GM23338 (cell line): ENCODE data around the gene PECR. TPM values are rescaled to one million over a fixed set of nuclear protein-coding genes. Genes with fewer than 3 reads are reported as not detected.
"Not testable (repeated sequence)": the region's sequence is repeated elsewhere in the genome, so short reads cannot be mapped to it uniquely, and the experiment has no call there.

ENCODE experiments used
- ATAC-seq: fragments of 200-7000 bp; cut with Tn5 transposase; 3 replicates; pipeline ENCODE4 v1.9.1; 2020
- DNase-seq: peaks from one replicate; pipeline ENCODE4 v3.0.0-alpha.2; 2015; ENCODE audit warnings: low spot score
- H2AFZ ChIP-seq: fragments of 200-600 bp; sonication (generic); 2 replicates; pipeline ENCODE4 v1.8.0; 2016; ENCODE audit warnings: antibody characterized with exemption, mild to moderate bottlenecking, moderate library complexity
- H3F3A ChIP-seq: fragments of 200-600 bp; sonication (generic); replicated peaks from 2 replicates; pipeline ENCODE4 v1.8.0; 2017; ENCODE audit warnings: antibody characterized with exemption, mixed run types, low read depth
- H3K27ac ChIP-seq: fragments of 200-600 bp; sonication (generic); 2 replicates; pipeline ENCODE4 v1.6.1; 2016; ENCODE audit warnings: low read depth
- H3K27me3 ChIP-seq: fragments of 200-600 bp; sonication (generic); 2 replicates; pipeline ENCODE4 v1.8.0; 2016; ENCODE audit warnings: mild to moderate bottlenecking, mixed run types, moderate library complexity; ENCODE audit not compliant: insufficient read depth
- H3K36me3 ChIP-seq: fragments of 200-600 bp; sonication (generic); 2 replicates; pipeline ENCODE4 v1.8.0; 2016; ENCODE audit warnings: mild to moderate bottlenecking; ENCODE audit not compliant: insufficient read depth
- H3K4me1 ChIP-seq: fragments of 200-600 bp; sonication (generic); 2 replicates; pipeline ENCODE4 v1.8.0; 2016; ENCODE audit warnings: mild to moderate bottlenecking, moderate library complexity; ENCODE audit not compliant: insufficient read depth
- H3K4me2 ChIP-seq: fragments of 200-600 bp; sonication (generic); 2 replicates; pipeline ENCODE4 v1.7.1; 2017; ENCODE audit warnings: mixed run types
- H3K4me3 ChIP-seq: fragments of 200-600 bp; sonication (generic); 2 replicates; pipeline ENCODE4 v1.6.1; 2016; ENCODE audit warnings: mixed run types
- H3K79me2 ChIP-seq: fragments of 200-600 bp; sonication (generic); replicated peaks from 2 replicates; pipeline ENCODE4 v1.8.0; 2017; ENCODE audit warnings: mild to moderate bottlenecking; ENCODE audit not compliant: insufficient read depth
- H3K9me2 ChIP-seq: fragments of 200-600 bp; sonication (generic); 2 replicates; pipeline ENCODE4 v1.8.0; 2017; ENCODE audit not compliant: insufficient read depth
- H4K20me1 ChIP-seq: fragments of 200-600 bp; sonication (generic); replicated peaks from 2 replicates; pipeline ENCODE4 v1.8.0; 2017; ENCODE audit warnings: mild to moderate bottlenecking; ENCODE audit not compliant: insufficient read depth
- H3K27ac Mint-ChIP-seq: 2 replicates; pipeline ENCODE4 v1.8.0; 2020; ENCODE audit warnings: inconsistent platforms, mild to moderate bottlenecking, moderate library complexity, mixed read lengths
- H3K27me3 Mint-ChIP-seq: 3 replicates; pipeline ENCODE4 v1.8.0; 2022; ENCODE audit warnings: low read depth, mild to moderate bottlenecking, moderate library complexity, mixed read lengths, inconsistent platforms; ENCODE audit not compliant: insufficient read depth, poor library complexity
- H3K36me3 Mint-ChIP-seq: 3 replicates; pipeline ENCODE4 v1.8.0; 2021; ENCODE audit warnings: low read depth, mild to moderate bottlenecking, inconsistent platforms, moderate library complexity, mixed read lengths
- H3K4me1 Mint-ChIP-seq: 3 replicates; pipeline ENCODE4 v1.8.0; 2020; ENCODE audit warnings: mild to moderate bottlenecking, inconsistent platforms, mixed read lengths
- H3K4me3 Mint-ChIP-seq: 3 replicates; pipeline ENCODE4 v1.8.0; 2021; ENCODE audit warnings: moderate library complexity, mild to moderate bottlenecking, inconsistent platforms, mixed read lengths
- H3K9me3 Mint-ChIP-seq: 3 replicates; pipeline ENCODE4 v1.8.0; 2020; ENCODE audit warnings: moderate library complexity, mild to moderate bottlenecking, inconsistent platforms, mixed read lengths
- EZH2phosphoT487 ChIP-seq: fragments of 200-600 bp; sonication (generic); IDR thresholded peaks from one replicate; pipeline ENCODE4 v1.8.1; 2018; ENCODE audit warnings: antibody characterized with exemption; ENCODE audit not compliant: unreplicated experiment
- JUNB ChIP-seq: IDR thresholded peaks from one replicate; pipeline ENCODE4 v1.6.1; 2016; ENCODE audit warnings: antibody characterized with exemption; ENCODE audit not compliant: unreplicated experiment
- polyA plus RNA-seq: library from polyadenylated mRNA; unstranded; fragments of >200 nt; fragmentation: Nextera tagmentation; extraction: Ambion mirVana; gene quantifications from 2 replicates; pipeline ENCODE4 v1.2.1, GENCODE V29; 2016
- total RNA-seq: library from RNA; depleted of rRNA; stranded (reverse); fragments of >200 nt; shearing (Covaris generic); gene quantifications from 2 replicates; pipeline ENCODE4 v1.2.3, GENCODE V29; 2014
- TF ChIP-seq, protein P1 (sequence below): fragments of 250-450 bp; sonication (Bioruptor Pico); IDR thresholded peaks from 2 replicates; pipeline ENCODE4 v1.5.0; 2020; ENCODE audit warnings: mild to moderate bottlenecking, moderate library complexity
- TF ChIP-seq, protein P2 (sequence below): IDR thresholded peaks from 2 replicates; pipeline ENCODE4 v1.6.1; 2016; ENCODE audit warnings: antibody characterized with exemption

The PECR gene
- total and polyA plus RNA-seq, 2 experiments from 2014 or later = 12.1 to 15.5 TPM

DNA sequence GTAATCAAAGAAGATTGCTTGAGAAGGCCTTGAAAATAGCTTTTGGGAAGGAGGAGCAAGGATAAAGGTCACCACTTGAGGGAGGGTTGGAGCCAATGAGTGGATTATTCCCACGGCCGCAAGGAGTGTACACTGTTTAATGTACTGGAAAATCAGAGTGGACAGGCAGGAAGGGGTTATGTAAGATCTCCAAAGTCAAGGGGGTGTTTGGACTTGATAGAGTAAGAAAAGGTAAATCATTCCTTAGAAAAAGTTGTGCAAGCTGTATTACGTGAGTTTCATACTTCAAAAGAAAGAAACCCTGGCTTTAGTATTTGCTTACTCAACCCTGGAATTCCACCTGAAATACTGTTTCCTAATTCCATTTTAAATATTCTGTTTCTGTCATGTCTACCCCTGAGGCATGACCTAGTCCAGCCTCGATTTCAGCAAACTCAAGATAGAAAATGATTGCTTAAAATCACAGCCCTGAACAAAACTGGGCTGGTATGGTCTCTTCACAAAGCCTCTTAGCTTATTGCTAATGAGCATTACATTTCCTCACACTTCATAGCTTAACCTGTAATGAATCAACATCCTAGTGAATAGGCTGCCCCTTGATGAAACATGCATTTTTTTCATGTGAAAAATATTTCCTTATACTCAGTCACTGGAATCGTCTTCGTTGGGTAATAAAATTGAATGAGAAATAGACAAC is 69.3 kb downstream of the PECR start:
- H3K79me2 ChIP-seq = peaks cover 49% of the 10 kb centered on the region
- peak overlapping the region; percentile 82; the same call in 1 of the 2 replicates for H3K27ac Mint-ChIP-seq
- no peaks in the 10 kb centered on the region for H3K9me2 ChIP-seq
- H3K4me2 ChIP-seq = peak overlapping the region; percentile 93
- H3K4me3 ChIP-seq = peak overlapping the region; percentile 76
- peak overlapping the region; percentile 89 for H3K4me3 Mint-ChIP-seq
- no peaks in the 10 kb centered on the region for H4K20me1 ChIP-seq
- no peaks in the 10 kb centered on the region for H3K9me3 Mint-ChIP-seq
- ATAC-seq = no peak
- no peaks in the 10 kb centered on the region for H3K27me3 ChIP-seq
- no peak for DNase-seq
- no peaks in the 10 kb centered on the region for H3K36me3 ChIP-seq
- H3K27me3 Mint-ChIP-seq = peaks cover 6% of the 10 kb centered on the region
- H3K36me3 Mint-ChIP-seq = peaks cover 8% of the 10 kb centered on the region; the same call in 2 of the 3 replicates
- H2AFZ ChIP-seq = peak overlapping the region; percentile 96; the same call in 1 of the 2 replicates
- H3F3A ChIP-seq = no peaks in the 10 kb centered on the region
- no peak for TF ChIP-seq EZH2phosphoT487
- TF ChIP-seq, protein P1, sequence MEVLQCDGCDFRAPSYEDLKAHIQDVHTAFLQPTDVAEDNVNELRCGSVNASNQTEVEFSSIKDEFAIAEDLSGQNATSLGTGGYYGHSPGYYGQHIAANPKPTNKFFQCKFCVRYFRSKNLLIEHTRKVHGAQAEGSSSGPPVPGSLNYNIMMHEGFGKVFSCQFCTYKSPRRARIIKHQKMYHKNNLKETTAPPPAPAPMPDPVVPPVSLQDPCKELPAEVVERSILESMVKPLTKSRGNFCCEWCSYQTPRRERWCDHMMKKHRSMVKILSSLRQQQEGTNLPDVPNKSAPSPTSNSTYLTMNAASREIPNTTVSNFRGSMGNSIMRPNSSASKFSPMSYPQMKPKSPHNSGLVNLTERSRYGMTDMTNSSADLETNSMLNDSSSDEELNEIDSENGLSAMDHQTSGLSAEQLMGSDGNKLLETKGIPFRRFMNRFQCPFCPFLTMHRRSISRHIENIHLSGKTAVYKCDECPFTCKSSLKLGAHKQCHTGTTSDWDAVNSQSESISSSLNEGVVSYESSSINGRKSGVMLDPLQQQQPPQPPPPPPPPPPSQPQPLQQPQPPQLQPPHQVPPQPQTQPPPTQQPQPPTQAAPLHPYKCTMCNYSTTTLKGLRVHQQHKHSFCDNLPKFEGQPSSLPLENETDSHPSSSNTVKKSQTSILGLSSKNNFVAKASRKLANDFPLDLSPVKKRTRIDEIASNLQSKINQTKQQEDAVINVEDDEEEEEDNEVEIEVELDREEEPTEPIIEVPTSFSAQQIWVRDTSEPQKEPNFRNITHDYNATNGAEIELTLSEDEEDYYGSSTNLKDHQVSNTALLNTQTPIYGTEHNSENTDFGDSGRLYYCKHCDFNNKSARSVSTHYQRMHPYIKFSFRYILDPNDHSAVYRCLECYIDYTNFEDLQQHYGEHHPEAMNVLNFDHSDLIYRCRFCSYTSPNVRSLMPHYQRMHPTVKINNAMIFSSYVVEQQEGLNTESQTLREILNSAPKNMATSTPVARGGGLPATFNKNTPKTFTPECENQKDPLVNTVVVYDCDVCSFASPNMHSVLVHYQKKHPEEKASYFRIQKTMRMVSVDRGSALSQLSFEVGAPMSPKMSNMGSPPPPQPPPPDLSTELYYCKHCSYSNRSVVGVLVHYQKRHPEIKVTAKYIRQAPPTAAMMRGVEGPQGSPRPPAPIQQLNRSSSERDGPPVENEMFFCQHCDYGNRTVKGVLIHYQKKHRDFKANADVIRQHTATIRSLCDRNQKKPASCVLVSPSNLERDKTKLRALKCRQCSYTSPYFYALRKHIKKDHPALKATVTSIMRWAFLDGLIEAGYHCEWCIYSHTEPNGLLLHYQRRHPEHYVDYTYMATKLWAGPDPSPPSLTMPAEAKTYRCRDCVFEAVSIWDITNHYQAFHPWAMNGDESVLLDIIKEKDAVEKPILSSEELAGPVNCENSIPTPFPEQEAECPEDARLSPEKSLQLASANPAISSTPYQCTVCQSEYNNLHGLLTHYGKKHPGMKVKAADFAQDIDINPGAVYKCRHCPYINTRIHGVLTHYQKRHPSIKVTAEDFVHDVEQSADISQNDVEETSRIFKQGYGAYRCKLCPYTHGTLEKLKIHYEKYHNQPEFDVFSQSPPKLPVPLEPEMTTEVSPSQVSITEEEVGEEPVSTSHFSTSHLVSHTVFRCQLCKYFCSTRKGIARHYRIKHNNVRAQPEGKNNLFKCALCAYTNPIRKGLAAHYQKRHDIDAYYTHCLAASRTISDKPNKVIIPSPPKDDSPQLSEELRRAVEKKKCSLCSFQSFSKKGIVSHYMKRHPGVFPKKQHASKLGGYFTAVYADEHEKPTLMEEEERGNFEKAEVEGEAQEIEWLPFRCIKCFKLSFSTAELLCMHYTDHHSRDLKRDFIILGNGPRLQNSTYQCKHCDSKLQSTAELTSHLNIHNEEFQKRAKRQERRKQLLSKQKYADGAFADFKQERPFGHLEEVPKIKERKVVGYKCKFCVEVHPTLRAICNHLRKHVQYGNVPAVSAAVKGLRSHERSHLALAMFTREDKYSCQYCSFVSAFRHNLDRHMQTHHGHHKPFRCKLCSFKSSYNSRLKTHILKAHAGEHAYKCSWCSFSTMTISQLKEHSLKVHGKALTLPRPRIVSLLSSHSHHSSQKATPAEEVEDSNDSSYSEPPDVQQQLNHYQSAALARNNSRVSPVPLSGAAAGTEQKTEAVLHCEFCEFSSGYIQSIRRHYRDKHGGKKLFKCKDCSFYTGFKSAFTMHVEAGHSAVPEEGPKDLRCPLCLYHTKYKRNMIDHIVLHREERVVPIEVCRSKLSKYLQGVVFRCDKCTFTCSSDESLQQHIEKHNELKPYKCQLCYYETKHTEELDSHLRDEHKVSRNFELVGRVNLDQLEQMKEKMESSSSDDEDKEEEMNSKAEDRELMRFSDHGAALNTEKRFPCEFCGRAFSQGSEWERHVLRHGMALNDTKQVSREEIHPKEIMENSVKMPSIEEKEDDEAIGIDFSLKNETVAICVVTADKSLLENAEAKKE (CRISPR knock-in tag) = no peak
- TF ChIP-seq JUNB = no peak
- TF ChIP-seq, protein P2, sequence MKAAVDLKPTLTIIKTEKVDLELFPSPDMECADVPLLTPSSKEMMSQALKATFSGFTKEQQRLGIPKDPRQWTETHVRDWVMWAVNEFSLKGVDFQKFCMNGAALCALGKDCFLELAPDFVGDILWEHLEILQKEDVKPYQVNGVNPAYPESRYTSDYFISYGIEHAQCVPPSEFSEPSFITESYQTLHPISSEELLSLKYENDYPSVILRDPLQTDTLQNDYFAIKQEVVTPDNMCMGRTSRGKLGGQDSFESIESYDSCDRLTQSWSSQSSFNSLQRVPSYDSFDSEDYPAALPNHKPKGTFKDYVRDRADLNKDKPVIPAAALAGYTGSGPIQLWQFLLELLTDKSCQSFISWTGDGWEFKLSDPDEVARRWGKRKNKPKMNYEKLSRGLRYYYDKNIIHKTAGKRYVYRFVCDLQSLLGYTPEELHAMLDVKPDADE = no peak
- no peak overlapping the region for H3K27ac ChIP-seq
- peaks cover 28% of the 10 kb centered on the region for H3K4me1 ChIP-seq
- H3K4me1 Mint-ChIP-seq = peaks cover 28% of the 10 kb centered on the region

DNA sequence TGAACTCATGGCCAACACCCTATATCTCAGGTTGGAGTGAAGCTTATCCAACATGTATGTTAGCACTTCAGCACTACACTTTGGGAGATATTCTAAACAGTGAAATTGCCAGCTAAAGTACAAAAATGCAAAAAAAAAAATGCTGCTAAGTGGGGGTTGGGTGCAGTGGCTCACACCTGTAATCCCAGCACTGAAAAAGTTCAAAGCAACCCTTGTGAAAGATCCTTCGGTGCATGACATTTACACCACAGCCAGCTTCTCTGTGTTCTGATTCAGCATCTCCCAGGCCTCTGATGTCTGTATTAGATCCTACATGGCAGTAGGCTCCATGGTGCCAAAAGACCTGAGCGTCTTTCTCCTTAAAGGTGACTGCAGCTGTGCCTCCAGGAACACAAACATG is 72.4 kb downstream of the PECR start:
- not testable (repeated sequence) for H3K4me2 ChIP-seq, H3K9me2 ChIP-seq, H3K27me3 ChIP-seq, H3K4me3 Mint-ChIP-seq, H3K36me3 Mint-ChIP-seq, ATAC-seq, H3K27ac ChIP-seq, H3K36me3 ChIP-seq, H3K27ac Mint-ChIP-seq, H3K27me3 Mint-ChIP-seq, H3K4me3 ChIP-seq, H2AFZ ChIP-seq, DNase-seq, H3K9me3 Mint-ChIP-seq, H4K20me1 ChIP-seq, H3F3A ChIP-seq
- H3K4me1 Mint-ChIP-seq = peaks cover 45% of the 10 kb centered on the region
- H3K4me1 ChIP-seq = peaks cover 47% of the 10 kb centered on the region
- H3K79me2 ChIP-seq = peaks cover 76% of the 10 kb centered on the region
